Activated CD8-positive, alpha-beta T cell treated with anti-CD3 and anti-CD28 coated beads for 36 hours (primary cell): Measurements from ENCODE around the gene PAXIP1. TPM values are rescaled to one million over a fixed set of nuclear protein-coding genes. Genes with fewer than 3 reads are reported as not detected.

Experiments used
- ATAC-seq: fragments of 200-7000 bp; cut with Tn5 transposase; one replicate; pipeline ENCODE4 v1.10.0; 2021; ENCODE audit warnings: mild to moderate bottlenecking, moderate library complexity
- CTCF ChIA-PET: fragments of 350-600 bp; sonication (Branson Sonifier 250); formaldehyde crosslinking; loops from one replicate; lab custom pipeline; 2021; ENCODE audit warnings: antibody characterized with exemption; lab: Charles Lee
- POLR2A ChIA-PET: fragments of 350-600 bp; sonication (Branson Sonifier 250); formaldehyde crosslinking; loops from one replicate; lab custom pipeline; 2021; ENCODE audit warnings: antibody characterized with exemption; lab: Charles Lee
- DNase-seq: peaks from one replicate; pipeline ENCODE4 v3.0.0-alpha.2; 2020
- H3K27ac Mint-ChIP-seq: one replicate; pipeline ENCODE4 v1.8.0; 2021; ENCODE audit warnings: mild to moderate bottlenecking, mixed read lengths
- H3K27me3 Mint-ChIP-seq: one replicate; pipeline ENCODE4 v1.8.0; 2021; ENCODE audit warnings: mixed read lengths
- H3K36me3 Mint-ChIP-seq: one replicate; pipeline ENCODE4 v1.8.0; 2021; ENCODE audit warnings: low read depth, mixed read lengths
- H3K4me1 Mint-ChIP-seq: one replicate; pipeline ENCODE4 v1.8.0; 2021; ENCODE audit warnings: low read depth, mixed read lengths
- H3K4me3 Mint-ChIP-seq: one replicate; pipeline ENCODE4 v1.8.0; 2021; ENCODE audit warnings: mild to moderate bottlenecking, moderate library complexity, mixed read lengths
- H3K9me3 Mint-ChIP-seq: one replicate; pipeline ENCODE4 v1.8.0; 2021; ENCODE audit warnings: mixed read lengths
- intact Hi-C: fragments of 100-400 bp; cut with micrococcal nuclease; formaldehyde crosslinking; loops from one replicate; pipeline ENCODE4 v1.10.0; 2022
- total RNA-seq, 2 experiments: library from RNA; stranded (reverse); gene quantifications; one replicate each; pipeline ENCODE4 v1.2.3, GENCODE V29; 2021
- TF ChIP-seq, protein P1 (sequence below): fragments of 200-600 bp; IDR thresholded peaks from one replicate; pipeline ENCODE4 v1.8.0; 2022; ENCODE audit warnings: antibody characterized with exemption, mild to moderate bottlenecking

Gene PAXIP1
- total RNA-seq, 2 experiments from 2014 or later, result 20.5 to 23.9 TPM

DNA sequence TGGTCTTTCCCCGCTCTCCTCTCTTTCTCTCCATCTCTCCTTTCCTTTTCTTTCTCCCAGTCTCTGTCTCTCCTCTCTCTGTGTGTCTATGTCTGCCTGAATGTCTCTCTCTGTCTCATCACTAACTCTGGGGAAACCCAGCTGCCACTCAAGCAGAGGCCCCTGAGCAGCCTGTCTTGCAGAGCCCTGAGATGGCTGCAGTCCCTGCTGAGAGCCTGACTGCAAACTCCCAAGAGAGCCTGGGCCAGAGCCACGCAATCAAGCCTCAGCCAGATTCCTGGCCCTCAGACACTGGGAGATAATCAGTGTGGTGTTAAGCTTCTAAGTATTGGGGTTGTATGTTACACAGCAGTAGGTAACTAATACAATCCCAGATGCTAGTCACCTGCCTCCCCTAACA lies 91.5 kb downstream of the PAXIP1 start:
- ATAC-seq, result no peak
- Mint-ChIP-seq H3K36me3 (no peaks in the 10 kb centered on the region), H3K27me3 (peaks cover 17% of the 10 kb centered on the region), H3K4me1 (peaks cover 5% of the 10 kb centered on the region), H3K9me3 (peaks cover 2% of the 10 kb centered on the region), H3K4me3 (no peak overlapping the region), H3K27ac (no peak overlapping the region)
- DNase-seq, result no peak
- TF ChIP-seq, protein P1, sequence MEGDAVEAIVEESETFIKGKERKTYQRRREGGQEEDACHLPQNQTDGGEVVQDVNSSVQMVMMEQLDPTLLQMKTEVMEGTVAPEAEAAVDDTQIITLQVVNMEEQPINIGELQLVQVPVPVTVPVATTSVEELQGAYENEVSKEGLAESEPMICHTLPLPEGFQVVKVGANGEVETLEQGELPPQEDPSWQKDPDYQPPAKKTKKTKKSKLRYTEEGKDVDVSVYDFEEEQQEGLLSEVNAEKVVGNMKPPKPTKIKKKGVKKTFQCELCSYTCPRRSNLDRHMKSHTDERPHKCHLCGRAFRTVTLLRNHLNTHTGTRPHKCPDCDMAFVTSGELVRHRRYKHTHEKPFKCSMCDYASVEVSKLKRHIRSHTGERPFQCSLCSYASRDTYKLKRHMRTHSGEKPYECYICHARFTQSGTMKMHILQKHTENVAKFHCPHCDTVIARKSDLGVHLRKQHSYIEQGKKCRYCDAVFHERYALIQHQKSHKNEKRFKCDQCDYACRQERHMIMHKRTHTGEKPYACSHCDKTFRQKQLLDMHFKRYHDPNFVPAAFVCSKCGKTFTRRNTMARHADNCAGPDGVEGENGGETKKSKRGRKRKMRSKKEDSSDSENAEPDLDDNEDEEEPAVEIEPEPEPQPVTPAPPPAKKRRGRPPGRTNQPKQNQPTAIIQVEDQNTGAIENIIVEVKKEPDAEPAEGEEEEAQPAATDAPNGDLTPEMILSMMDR, result no peak
- ChIA-PET POLR2A (no interaction called here), CTCF (interaction anchor here (0.8 to 6.4 kb wide), 6 partner anchors 11 to 68 kb away, joined by 3 to 77 read pairs (median 4); no protein-coding TSS in a partner anchor)
- intact Hi-C loops, result no loop called here

DNA sequence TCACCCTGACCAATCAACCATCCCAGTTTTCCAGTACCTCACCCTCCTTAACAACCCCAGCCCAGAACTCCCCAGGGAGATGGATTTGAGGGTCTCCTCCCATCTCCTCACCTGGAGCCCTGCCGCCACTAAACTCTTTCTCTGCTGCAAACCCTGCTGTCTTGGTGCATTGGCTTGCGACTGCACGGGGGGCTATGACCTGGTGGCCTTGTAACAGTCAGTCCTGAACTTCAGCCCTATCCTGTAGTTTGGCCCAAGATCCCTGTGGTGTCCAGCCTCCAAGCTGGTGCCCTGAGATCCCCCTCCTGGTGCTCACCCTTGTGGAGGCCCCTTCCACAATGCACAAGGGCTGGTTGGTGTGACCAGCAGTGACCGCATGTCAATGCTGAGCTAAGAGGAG lies 91.9 kb downstream of the PAXIP1 start:
- TF ChIP-seq, protein P1, result no peak
- Mint-ChIP-seq H3K27ac (no peak overlapping the region), H3K36me3 (no peaks in the 10 kb centered on the region), H3K9me3 (peaks cover 2% of the 10 kb centered on the region), H3K4me1 (peaks cover 5% of the 10 kb centered on the region), H3K4me3 (no peak overlapping the region), H3K27me3 (peaks cover 14% of the 10 kb centered on the region)
- no peak for ATAC-seq
- DNase-seq, result no peak
- POLR2A ChIA-PET, result no interaction called here
- intact Hi-C loops, result no loop called here
- CTCF ChIA-PET, result interaction anchor here (1.0 to 6.4 kb wide), 4 partner anchors 13 to 42 kb away, joined by 3 to 77 read pairs (median 4); no protein-coding TSS in a partner anchor

DNA sequence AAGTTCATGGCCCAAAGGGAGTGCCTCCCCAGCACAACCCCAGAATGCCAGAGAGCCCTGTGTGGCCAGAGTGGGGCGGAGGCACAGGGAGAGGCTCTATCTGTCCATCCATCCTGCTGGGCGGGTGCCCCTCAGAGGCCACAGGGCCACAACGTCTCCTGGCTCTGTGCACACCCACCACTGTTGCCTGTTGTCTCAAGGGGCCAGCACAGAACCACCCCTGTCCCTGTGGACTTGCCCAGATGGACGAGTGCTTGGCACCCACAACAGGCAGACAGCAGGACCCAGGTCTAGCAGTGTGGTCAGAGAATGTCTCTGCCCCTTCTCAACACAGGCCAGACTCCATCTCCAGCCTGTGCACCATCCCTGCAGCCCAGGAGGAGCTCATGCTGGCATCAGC lies 92.8 kb downstream of the PAXIP1 start:
- DNase-seq, result no peak
- Mint-ChIP-seq H3K4me3 (no peak overlapping the region), H3K4me1 (peaks cover 5% of the 10 kb centered on the region), H3K27me3 (peaks cover 10% of the 10 kb centered on the region), H3K9me3 (peaks cover 2% of the 10 kb centered on the region), H3K27ac (no peak overlapping the region), H3K36me3 (no peaks in the 10 kb centered on the region)
- ATAC-seq, result no peak
- ChIA-PET POLR2A (no interaction called here), CTCF (interaction anchor here (1.3 to 6.4 kb wide), 2 partner anchors 17 to 41 kb away, joined by 3 to 77 read pairs; no protein-coding TSS in a partner anchor)
- intact Hi-C loops, result no loop called here
- TF ChIP-seq, protein P1, result no peak

DNA sequence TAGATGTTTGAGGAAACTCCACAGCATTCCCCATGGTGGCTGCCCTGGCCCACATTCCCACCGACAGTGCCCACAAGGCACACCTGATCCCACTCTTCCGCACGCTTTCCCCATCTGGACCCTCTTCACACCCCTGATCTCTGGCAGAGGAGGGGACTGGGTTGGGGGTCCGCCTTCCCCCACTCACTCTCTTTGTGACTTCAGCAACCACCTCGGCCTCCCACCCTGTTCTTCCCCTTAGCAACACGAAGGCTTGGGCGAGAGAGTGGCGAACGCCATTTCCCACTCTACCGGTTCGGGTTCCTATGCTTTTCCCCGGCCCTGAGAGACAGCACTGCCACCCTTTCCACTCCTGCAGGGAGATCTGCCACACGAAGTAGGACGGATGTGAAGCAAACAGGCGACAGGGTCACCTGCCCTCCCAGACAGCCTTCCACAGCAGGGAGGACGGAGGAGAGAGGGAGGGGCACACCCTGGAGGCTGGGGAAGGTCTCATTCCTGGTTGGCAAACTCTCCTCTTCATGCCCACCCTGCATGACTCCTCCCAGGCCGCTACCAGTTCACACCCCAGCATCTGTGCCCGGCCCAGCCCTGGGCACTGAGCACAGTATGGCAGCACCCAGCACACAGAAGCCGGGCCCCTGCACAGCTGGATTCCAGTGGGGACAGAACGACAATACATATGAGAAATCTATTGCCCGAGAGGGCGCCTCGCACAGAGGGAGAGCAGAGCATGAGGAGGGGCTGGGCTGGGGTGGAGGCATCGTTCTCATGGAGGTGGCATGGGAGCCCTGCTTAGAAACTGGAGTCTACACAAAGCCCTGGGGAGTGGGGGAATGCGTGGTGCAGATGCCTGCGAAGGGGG lies 93.5 kb downstream of the PAXIP1 start:
- Mint-ChIP-seq H3K9me3 (peaks cover 2% of the 10 kb centered on the region), H3K36me3 (no peaks in the 10 kb centered on the region), H3K4me3 (no peak overlapping the region), H3K4me1 (peaks cover 4% of the 10 kb centered on the region), H3K27ac (no peak overlapping the region), H3K27me3 (peaks cover 7% of the 10 kb centered on the region)
- TF ChIP-seq, protein P1, result no peak
- no peak for DNase-seq
- POLR2A ChIA-PET, result no interaction called here
- CTCF ChIA-PET, result interaction anchor here (6.4 kb wide), 1 partner anchor 18 kb away, joined by 77 read pairs; no protein-coding TSS in a partner anchor
- no peak for ATAC-seq
- intact Hi-C loops, result no loop called here
